HepG2 (cell line): Measurements from ENCODE around the gene SERINC5. TPM values are rescaled to one million over a fixed set of nuclear protein-coding genes. Genes with fewer than 3 reads are reported as not detected.

Source experiments
- ARNT ChIP-seq: fragments of 450-650 bp; IDR thresholded peaks from 2 replicates; pipeline ENCODE4 v1.6.1; 2017
- ATF6 ChIP-seq: sonication (generic); formaldehyde crosslinking; conservative IDR thresholded peaks from 2 replicates; pipeline ENCODE4 v1.4.0; 2020; ENCODE audit warnings: missing genetic modification reagents
- BRD4 ChIP-seq: sonication (generic); formaldehyde crosslinking; IDR thresholded peaks from 2 replicates; pipeline ENCODE4 v1.4.0; 2020; ENCODE audit warnings: missing genetic modification reagents
- FOXK2 ChIP-seq: fragments of 450-650 bp; IDR thresholded peaks from 2 replicates; pipeline ENCODE4 v1.6.1; 2016
- GRHL1 ChIP-seq: sonication (generic); formaldehyde crosslinking; conservative IDR thresholded peaks from 2 replicates; pipeline ENCODE4 v1.8.0; 2022; ENCODE audit warnings: missing genetic modification reagents
- HOMEZ ChIP-seq: IDR thresholded peaks from 2 replicates; pipeline ENCODE4 v1.6.1; 2016; ENCODE audit warnings: low read depth
- MAFG ChIP-seq: sonication (generic); formaldehyde crosslinking; IDR thresholded peaks from 2 replicates; pipeline ENCODE4 v1.5.1; 2020; ENCODE audit warnings: mild to moderate bottlenecking, missing genetic modification reagents
- NFIB ChIP-seq: sonication (generic); formaldehyde crosslinking; IDR thresholded peaks from 2 replicates; pipeline ENCODE4 v1.9.0; 2021; ENCODE audit warnings: missing genetic modification reagents, mild to moderate bottlenecking, borderline replicate concordance
- SRSF1 ChIP-seq: fragments of 200-400 bp; formaldehyde crosslinking; optimal IDR thresholded peaks from 2 replicates; pipeline ENCODE3; 2017; ENCODE audit warnings: mild to moderate bottlenecking, low read depth, low read length, moderate library complexity
- TEF ChIP-seq: sonication (generic); formaldehyde crosslinking; IDR thresholded peaks from 2 replicates; pipeline ENCODE4 v1.5.0; 2020; ENCODE audit warnings: missing genetic modification reagents
- ZBTB10 ChIP-seq: sonication (generic); formaldehyde crosslinking; IDR thresholded peaks from 2 replicates; pipeline ENCODE4 v1.4.0; 2020; ENCODE audit warnings: missing genetic modification reagents, borderline replicate concordance
- ZFP36L1 ChIP-seq: sonication (generic); formaldehyde crosslinking; IDR thresholded peaks from 2 replicates; pipeline ENCODE4 v1.8.0; 2022; ENCODE audit warnings: mild to moderate bottlenecking, missing genetic modification reagents, moderate library complexity
- ZFYVE20 ChIP-seq: sonication (generic); formaldehyde crosslinking; IDR thresholded peaks from 2 replicates; pipeline ENCODE4 v1.8.0; 2023; ENCODE audit warnings: low read depth, mild to moderate bottlenecking, moderate library complexity, missing genetic modification reagents, borderline replicate concordance
- ZMYM3 ChIP-seq: sonication (generic); formaldehyde crosslinking; IDR thresholded peaks from 2 replicates; pipeline ENCODE4 v1.5.1; 2020; ENCODE audit warnings: mild to moderate bottlenecking, missing genetic modification reagents
- ZNF101 ChIP-seq: sonication (generic); formaldehyde crosslinking; IDR thresholded peaks from 2 replicates; pipeline ENCODE4 v1.4.0; 2020; ENCODE audit warnings: mild to moderate bottlenecking, low read depth, missing genetic modification reagents, borderline replicate concordance
- ZNF576 ChIP-seq: sonication (generic); formaldehyde crosslinking; IDR thresholded peaks from 2 replicates; pipeline ENCODE4 v1.4.0; 2020; ENCODE audit warnings: mild to moderate bottlenecking, missing genetic modification reagents
- ZNF577 ChIP-seq: sonication (generic); formaldehyde crosslinking; IDR thresholded peaks from 2 replicates; pipeline ENCODE4 v1.4.0; 2020; ENCODE audit warnings: mild to moderate bottlenecking, low read depth, missing genetic modification reagents, borderline replicate concordance
- ZNF616 ChIP-seq: sonication (generic); formaldehyde crosslinking; IDR thresholded peaks from 2 replicates; pipeline ENCODE4 v1.5.0; 2020; ENCODE audit warnings: low read depth, mild to moderate bottlenecking, missing genetic modification reagents
- ZNF674 ChIP-seq: sonication (generic); formaldehyde crosslinking; IDR thresholded peaks from 2 replicates; pipeline ENCODE4 v1.5.0; 2020; ENCODE audit warnings: low read depth, mild to moderate bottlenecking, missing genetic modification reagents
- ZNF7 ChIP-seq: IDR thresholded peaks from 2 replicates; pipeline ENCODE4 v1.6.1; 2016; ENCODE audit warnings: missing biosample characterization, missing genetic modification reagents
- ZNF746 ChIP-seq: sonication (generic); formaldehyde crosslinking; IDR thresholded peaks from 2 replicates; pipeline ENCODE4 v1.8.0; 2022; ENCODE audit warnings: mild to moderate bottlenecking, missing genetic modification reagents
- polyA plus RNA-seq, 8 experiments: library from polyadenylated mRNA; depleted of rRNA in 3 of 8; stranded (reverse) in 7 of 8; unstranded in 1 of 8; fragments of >200 nt; fragmentation: Illumina TruSeq in 4 of 8; extraction: Trizol in 4 of 8; gene quantifications; 2 replicates each; pipeline versions ENCODE4 v1.2.1 to v1.2.3, GENCODE V29; 2011 to 2016; ENCODE audit warnings: low read depth in 4 of 8, missing spikeins in 1 of 8, mixed read lengths in 1 of 8; ENCODE audit not compliant: insufficient read depth in 1 of 8
- total RNA-seq, 5 experiments: library from RNA; depleted of rRNA; stranded (reverse); fragments of >200 nt; fragmentation: Illumina TruSeq; extraction: Trizol; gene quantifications; 2 replicates each; pipeline ENCODE4 v1.2.3, GENCODE V29; 2016; ENCODE audit warnings: low read depth in 1 of 5

Gene SERINC5
- total and polyA plus RNA-seq, 2 of the 13 experiments (the other 11 are each of a cell fraction or from before 2014, with no cell fraction given): 17.3 to 22.8 TPM

GRCh38 chr5:80246995-80247729, 8.7 kb downstream of the SERINC5 start (continued):
- TF ChIP-seq GRHL1: no peak
- TF ChIP-seq ZNF674 (CRISPR knock-in tag): no peak
- TF ChIP-seq NFIB (CRISPR knock-in tag): no peak
- no peak for TF ChIP-seq FOXK2
- no peak for TF ChIP-seq ZFYVE20 (CRISPR knock-in tag)
- no peak for TF ChIP-seq ARNT
- TF ChIP-seq ZMYM3 (CRISPR knock-in tag): no peak
- TF ChIP-seq TEF: no peak
- no peak for TF ChIP-seq BRD4 (CRISPR knock-in tag)
- TF ChIP-seq HOMEZ: peak; percentile 34; the same call in 1 of the 2 replicates
- no peak for TF ChIP-seq ZNF577 (CRISPR knock-in tag)
- no peak for TF ChIP-seq ZFP36L1
- no peak for TF ChIP-seq ZNF7 (CRISPR knock-in tag)
- TF ChIP-seq ZNF616: no peak
- TF ChIP-seq ZBTB10: no peak
- TF ChIP-seq ZNF101: no peak
- no peak for TF ChIP-seq ZNF576 (CRISPR knock-in tag)
- no peak for TF ChIP-seq MAFG (CRISPR knock-in tag)
- no peak for TF ChIP-seq ZNF746 (CRISPR knock-in tag)
- TF ChIP-seq SRSF1: no peak
- no peak for TF ChIP-seq ATF6 (CRISPR knock-in tag)
